ENCODE measurements around the gene XRCC4. TPM values are rescaled to one million over a fixed set of nuclear protein-coding genes. Genes with fewer than 3 reads are reported as not detected.
"Not testable (repeated sequence)": the region's sequence is repeated elsewhere in the genome, so short reads cannot be mapped to it uniquely, and the experiment has no call there.

The XRCC4 gene
- total RNA-seq, 1 donor from 2014 or later: 7.4 TPM

- DNase-seq (ENCODE audit: low spot score): no peak
Observed at GRCh38 chr5:83107692-83108420, 30.5 kb downstream of the XRCC4 start.

GRCh38 chr5:83109380-83109779, 32.0 kb downstream of the XRCC4 start:
- DNase-seq (ENCODE audit: low spot score): no peak

GRCh38 chr5:83115816-83116215, 38.5 kb downstream of the XRCC4 start:
- no peak for DNase-seq (ENCODE audit: low spot score)

GRCh38 chr5:83118471-83118870, 41.1 kb downstream of the XRCC4 start:
- DNase-seq (ENCODE audit: low spot score): no peak

GRCh38 chr5:83118976-83119375, 41.6 kb downstream of the XRCC4 start:
- no peak for DNase-seq (ENCODE audit: low spot score)

- DNase-seq (ENCODE audit: low spot score): no peak
Observed at GRCh38 chr5:83124593-83124992, 47.2 kb downstream of the XRCC4 start.

GRCh38 chr5:83125560-83125959, 48.2 kb downstream of the XRCC4 start:
- DNase-seq (ENCODE audit: low spot score): no peak

- DNase-seq (ENCODE audit: low spot score): no peak
Observed at GRCh38 chr5:83126501-83126900, 49.2 kb downstream of the XRCC4 start.

- DNase-seq (ENCODE audit: low spot score): no peak
Observed at GRCh38 chr5:83133797-83134196, 56.5 kb downstream of the XRCC4 start.

- no peak for DNase-seq (ENCODE audit: low spot score)
Observed at GRCh38 chr5:83142526-83142925, 65.2 kb downstream of the XRCC4 start.

- DNase-seq (ENCODE audit: low spot score): no peak
Observed at GRCh38 chr5:83145241-83145640, 67.9 kb downstream of the XRCC4 start.

GRCh38 chr5:83145882-83146331, 68.6 kb downstream of the XRCC4 start:
- no peak for DNase-seq (ENCODE audit: low spot score)

- DNase-seq (ENCODE audit: low spot score): no peak
Observed at GRCh38 chr5:83146441-83146840, 69.1 kb downstream of the XRCC4 start.

GRCh38 chr5:83147593-83147992, 70.2 kb downstream of the XRCC4 start:
- DNase-seq (ENCODE audit: low spot score): no peak

GRCh38 chr5:83148370-83148769, 71.0 kb downstream of the XRCC4 start:
- no peak for DNase-seq (ENCODE audit: low spot score)

GRCh38 chr5:83149671-83150070, 72.3 kb downstream of the XRCC4 start:
- DNase-seq (ENCODE audit: low spot score): no peak

GRCh38 chr5:83151821-83152220, 74.5 kb downstream of the XRCC4 start:
- DNase-seq (ENCODE audit: low spot score): no peak

- not testable (repeated sequence) for DNase-seq (ENCODE audit: low spot score)
Observed at GRCh38 chr5:83152996-83153395, 75.6 kb downstream of the XRCC4 start.

GRCh38 chr5:83156001-83156400, 78.7 kb downstream of the XRCC4 start:
- DNase-seq (ENCODE audit: low spot score): no peak

GRCh38 chr5:83157163-83157562, 79.8 kb downstream of the XRCC4 start:
- no peak for DNase-seq (ENCODE audit: low spot score)

GRCh38 chr5:83162601-83163000, 85.3 kb downstream of the XRCC4 start:
- no peak for DNase-seq (ENCODE audit: low spot score)

- no peak for DNase-seq (ENCODE audit: low spot score)
Observed at GRCh38 chr5:83167538-83167937, 90.2 kb downstream of the XRCC4 start.

- DNase-seq (ENCODE audit: low spot score): no peak
Observed at GRCh38 chr5:83169571-83170337, 92.4 kb downstream of the XRCC4 start.

Measured in mesenteric fat pad (tissue), 1 donor.